Right ventricle myocardium inferior (tissue), 1 donor: ENCODE measurements around the gene HJURP. TPM values are rescaled to one million over a fixed set of nuclear protein-coding genes. Genes with fewer than 3 reads are reported as not detected.
A peak's percentile ranks its signal among the peaks of the same experiment; 100 is the strongest.

Experiments
- ATAC-seq: fragments of 200-7000 bp; cut with Tn5 transposase; one replicate; pipeline ENCODE4 v1.9.1; 2020; ENCODE audit warnings: mild to moderate bottlenecking, moderate library complexity
- DNase-seq: peaks from one replicate; pipeline ENCODE4 v3.0.0; 2021; ENCODE audit errors: missing footprints
- intact Hi-C: fragments of 100-400 bp; cut with DNase I; formaldehyde crosslinking; loops from one replicate; pipeline ENCODE4 v1.11.0; 2022
- total RNA-seq: library from RNA; stranded (reverse); fragmentation: NEBNext Ultra II Directional; extraction: Animal tissue kit (Norgen Biotek cat#: 25700); gene quantifications from one replicate; pipeline ENCODE4 v1.2.1, GENCODE V29; 2021
- donor health status: DM: no; HTN: yes; CAD: no; lungs with severe emphysema.

HJURP gene
- total RNA-seq, 1 donor from 2014 or later: 0.41 TPM

DNA sequence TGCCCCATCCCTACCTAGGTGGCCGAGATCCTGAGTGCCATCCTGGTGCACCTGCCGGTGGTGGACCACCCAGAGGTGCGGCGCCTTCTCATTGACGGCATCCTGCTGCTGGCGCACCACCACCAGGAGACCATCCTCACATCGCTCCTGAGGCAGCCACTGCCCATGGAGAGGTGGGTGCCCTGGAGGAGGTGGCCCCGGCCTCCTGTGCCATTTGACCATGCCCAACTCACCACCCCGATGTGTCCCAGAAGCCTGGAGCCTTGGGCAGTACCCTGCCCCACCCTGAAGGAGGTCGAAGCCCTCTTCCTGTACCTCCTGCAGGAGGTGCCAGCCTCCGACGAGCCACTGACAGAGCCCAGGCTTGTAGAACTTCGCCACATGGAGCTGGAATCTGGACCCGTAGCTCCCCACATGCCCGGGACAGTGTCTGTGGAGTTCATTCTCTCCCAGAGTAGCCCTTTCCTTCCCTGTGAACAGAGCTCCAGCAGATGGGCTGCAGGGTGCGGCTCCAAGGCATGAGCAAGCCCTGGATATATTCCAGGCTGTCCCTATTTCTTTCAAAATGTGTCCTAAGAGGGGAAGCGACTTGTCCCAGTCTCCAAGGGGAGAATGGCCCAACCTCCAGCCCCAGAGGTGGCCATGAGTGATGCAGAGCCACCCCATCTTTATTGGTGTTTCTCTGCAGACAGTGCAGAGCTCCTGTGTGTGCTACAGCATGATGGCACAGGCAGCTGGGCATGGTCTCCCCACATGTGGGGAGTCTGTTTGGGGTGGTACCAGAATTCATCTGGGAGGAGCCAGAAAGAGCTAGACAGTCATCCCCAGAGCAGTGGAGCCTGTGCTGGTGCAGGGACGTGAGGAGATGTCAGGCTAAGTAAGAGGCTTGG lies 34.2 kb downstream of the HJURP start:
- DNase-seq (no peak), ATAC-seq (no peak)
- intact Hi-C loops: no loop called here

DNA sequence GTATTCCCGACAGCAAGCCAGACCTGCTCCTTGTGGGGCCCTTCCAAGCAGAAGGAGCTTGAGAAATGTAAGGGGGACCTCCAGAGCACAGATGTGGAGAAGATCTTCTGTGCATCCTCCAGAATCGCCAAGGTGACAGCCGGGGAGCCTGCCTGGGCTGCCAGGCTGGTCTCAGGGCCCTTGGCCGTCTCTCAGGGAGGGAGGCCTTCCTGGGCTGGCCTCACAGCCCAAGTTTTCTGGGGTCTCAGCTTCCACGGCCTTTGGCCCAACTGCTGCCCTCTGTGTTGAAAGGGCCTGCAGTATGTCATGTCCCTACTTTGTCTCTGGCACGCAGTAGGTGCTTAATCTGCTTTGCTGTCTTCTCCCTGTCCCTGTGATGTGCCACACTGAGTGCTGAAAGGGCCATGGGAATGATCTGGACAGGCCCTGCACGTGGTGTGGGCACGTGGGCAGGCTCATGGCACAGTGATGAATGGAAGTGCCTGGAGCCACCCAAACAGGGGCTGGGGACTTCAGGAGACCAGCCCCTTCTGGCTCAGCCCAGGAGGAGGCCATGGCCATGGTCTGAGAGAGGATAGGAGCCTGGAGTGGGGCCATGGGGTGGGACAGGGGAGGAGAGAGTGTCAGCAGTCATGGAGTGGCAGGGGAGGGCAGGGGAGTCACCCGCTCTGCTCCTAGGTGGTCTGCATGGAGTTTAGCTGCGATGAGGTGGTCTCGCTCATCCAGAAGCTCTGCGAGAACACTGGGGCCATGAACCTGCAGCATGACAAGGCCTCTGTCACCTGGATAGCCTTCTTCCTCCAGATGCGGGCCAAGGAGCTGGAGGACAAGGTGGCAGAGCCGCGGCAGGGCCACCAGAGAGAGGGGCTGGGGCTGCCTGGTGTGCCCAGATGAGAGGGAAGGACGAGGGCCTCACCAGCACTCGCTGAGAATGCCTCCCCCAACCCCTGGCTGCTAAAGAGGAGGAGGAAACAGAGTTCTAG lies 35.4 kb downstream of the HJURP start:
- intact Hi-C loops: no loop called here
- ATAC-seq: no peak
- no peak for DNase-seq

DNA sequence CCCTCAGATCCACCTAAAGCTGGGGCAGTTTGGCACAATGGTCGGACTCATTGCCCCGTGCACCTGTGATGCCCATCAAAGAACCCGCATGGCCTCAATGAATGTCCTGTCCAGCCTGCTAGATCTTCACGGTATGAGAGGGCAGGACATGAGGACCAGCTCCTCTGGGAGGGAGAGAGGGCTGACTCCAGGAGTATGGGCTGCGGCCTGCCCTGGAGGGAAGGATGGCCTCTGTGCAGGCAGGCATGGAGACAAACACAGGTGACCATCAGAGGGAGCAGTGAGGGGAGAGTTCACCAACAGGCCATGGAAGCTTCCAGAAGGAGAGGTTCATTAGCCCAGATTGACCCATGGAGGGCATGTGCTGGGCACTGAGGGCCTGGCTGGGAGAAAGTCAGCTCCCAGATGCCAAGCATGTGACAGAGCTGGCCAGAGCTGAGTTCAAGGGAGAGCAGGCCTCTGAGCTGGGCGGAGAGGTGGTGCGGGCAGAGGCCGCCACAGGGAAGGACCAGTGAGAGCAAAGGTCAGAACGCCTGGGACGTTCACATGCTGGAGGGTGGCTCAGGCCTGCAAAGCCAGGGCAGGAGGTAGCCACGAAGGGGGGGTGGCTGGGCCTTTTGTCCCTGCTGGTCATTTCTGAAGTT lies 36.2 kb downstream of the HJURP start:
- no peak for ATAC-seq
- intact Hi-C loops: no loop called here
- DNase-seq: no peak

DNA sequence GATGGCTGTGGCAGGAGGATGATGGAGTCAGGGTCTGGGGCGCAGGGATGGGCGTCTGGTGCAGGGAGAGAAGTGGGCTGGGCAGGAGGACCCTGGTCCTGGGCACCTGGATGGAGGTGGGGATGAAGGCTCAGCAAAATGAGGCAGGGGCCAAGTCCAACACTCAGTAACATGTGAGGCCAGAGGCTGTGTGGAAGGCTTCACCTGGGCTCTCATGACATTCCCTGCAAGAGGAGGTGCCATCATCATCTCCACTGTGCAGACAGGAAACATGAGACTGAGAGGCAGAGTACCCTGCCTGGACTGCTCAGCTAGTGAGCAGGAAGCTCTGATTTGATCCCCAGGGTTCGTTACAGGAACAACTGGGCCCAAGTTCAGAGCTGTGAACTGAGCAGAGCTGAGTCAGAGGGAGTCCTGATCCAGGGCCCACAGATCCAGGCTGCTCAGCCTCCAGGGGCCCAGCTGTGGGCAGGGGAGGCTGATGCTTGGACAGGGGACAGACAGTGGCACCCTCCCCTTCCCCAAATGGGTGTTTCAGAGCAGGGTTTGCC lies 36.9 kb downstream of the HJURP start:
- ATAC-seq: no peak
- no peak for DNase-seq

DNA sequence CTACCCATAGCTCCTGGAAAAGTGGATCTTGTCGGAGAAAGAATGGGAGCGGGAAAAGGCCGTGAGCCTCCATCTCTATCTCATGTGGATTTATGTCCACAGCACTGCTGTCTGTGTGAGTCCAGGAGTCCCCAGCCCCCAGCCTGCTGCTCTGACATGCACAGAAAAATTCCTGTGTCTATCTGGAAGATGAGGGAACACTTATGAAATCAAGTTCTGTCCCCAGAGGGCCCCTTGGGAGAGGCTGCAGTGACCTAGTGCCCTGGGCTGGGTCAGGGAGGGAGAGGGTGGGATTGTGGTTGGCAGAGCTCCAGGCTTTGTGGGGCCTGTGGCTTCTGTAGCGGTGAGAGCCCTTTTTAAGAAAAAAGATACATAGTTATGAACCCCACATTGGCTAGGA lies 37.6 kb downstream of the HJURP start:
- intact Hi-C loops: no loop called here
- ATAC-seq (peak; percentile 11), DNase-seq (no peak)

More for the DNA sequence above, 36.9 kb downstream of the HJURP start:
- intact Hi-C loops: no loop called here

DNA sequence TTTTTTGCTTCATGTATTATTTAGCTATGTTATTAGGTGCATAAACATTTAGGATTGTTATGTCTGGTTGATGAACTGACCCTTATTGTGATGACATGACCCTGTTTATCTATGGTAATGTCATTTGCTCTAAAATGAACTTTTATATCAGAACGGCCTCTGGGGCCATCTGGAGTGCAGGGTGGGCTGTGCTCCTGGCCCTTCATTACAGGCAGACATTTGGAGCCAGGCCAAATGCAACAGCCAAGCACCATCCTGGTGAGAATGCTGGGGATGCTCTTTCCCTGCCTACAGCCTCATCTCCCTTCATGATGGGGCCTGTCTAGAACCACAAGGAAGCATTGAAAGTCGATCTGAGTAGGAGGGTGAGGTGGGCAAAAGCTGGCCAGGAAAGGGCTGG lies 38.0 kb downstream of the HJURP start:
- intact Hi-C loops: no loop called here
- ATAC-seq (no peak), DNase-seq (no peak)

DNA sequence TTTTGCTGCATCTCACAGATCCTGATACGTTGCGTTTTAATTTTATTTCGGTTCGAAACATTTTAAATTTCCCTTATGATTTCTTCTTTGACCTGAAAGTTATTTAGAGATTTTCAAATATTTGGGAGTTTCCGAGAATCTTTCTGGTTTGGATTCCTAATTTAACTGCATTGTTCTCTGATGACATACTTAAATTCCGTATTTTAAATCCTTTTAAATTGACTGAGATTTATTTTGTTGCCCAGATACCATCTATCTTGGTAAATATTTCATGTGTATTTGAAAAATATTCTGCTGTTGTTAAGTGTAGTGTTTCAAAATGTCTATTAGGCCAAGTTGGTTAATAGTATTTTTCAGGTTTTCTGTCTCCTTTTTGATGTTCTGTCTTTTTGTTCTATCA lies 38.5 kb downstream of the HJURP start:
- ATAC-seq: no peak

DNA sequence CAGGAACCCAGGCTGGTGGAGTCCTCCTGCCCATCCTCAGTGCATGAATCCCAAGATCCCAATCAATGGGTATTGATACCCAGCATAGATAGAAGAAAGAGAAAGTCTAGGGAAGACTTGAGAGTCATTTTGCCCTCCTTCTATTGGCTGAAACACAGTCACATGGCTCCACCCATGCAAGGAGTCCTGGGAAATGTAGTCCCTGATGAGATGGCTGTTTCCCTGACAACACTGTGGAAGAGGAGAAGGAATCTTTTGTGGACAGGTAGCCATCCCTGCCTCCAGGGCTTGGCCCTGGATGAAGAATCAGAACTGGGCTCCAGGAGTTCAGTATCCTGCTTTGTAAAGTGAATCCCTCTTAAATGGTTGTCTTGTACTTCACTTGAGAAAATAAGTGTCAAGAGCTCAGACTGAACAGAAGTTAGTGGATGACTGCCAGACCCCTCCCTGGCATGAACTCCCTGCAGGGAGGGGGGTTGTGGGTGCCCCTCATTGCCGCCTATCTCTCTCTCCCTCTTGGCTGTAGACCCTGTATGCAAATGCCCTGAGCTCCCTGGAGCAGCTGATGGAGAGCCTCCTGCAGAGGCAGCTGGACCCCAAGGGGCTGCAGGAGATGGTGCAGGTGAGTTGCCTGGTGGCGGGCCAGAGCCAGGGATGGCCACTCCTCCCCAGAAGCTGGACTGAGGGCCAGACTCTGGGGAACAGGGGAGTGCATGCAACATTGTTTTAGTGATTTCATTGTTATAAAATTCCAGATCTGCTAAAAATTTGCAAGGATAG lies 40.1 kb downstream of the HJURP start:
- intact Hi-C loops: no loop called here
- DNase-seq (no peak), ATAC-seq (no peak)

More for the DNA sequence above, 38.5 kb downstream of the HJURP start:
- intact Hi-C loops: no loop called here
- no peak for DNase-seq

DNA sequence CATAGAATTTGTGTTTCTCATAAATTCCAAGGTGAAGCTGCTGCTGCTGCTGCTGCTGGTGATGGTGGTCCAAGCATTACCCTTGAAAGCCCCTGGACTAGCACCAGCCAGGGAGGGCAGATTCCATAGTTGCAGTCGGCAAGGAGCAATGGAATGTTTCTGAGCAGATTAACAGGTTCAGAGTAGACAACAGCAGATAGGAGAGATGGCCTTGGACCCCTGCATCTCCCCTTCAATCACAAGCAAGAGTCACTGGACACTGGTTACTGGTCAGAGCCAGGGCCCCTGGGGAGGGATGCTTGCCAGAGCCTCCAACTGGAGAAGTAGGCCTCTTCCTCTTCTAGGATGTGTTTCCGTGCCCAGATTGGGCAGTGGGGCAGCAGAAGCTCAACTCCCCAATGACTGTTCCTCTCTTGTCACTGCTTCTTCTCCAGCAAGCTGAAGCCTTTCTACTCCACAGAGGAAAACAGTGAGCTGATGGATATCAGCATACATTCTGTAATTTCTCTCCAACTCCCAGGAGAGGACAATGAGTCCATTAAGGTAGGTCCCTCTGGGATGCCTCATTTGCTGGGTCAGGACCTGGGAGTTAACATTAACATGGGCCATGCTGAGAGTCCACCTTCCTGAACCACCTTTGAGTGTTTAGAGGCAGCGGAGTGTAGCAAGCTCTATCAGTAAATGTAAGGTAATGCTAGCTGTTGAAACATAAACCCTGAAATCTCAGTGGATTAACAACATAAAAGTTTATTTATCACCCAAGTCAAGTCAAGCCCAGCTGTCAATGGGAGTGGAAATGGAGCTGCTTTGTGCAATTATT lies 40.9 kb downstream of the HJURP start:
- ATAC-seq (no peak), DNase-seq (no peak)
- intact Hi-C loops: no loop called here

DNA sequence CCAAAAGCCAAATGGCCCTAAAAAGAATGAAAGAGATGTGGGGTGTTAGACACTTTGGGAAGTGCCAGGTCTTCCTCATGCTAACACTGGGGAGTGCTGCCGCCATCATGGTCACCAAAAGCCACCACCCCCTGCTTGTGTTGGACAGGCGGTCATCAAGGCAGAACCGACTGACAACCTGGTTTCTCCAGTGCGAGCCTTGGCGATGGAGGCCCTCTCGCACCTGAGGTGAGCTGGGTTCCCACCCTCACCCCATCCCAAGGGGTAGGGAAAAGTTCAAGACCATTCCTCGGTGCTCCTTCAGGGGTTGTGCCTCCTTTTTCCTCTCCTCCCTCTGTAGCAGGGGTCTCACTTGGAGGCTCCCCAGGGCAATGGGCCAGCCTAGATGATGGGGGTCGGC lies 42.6 kb downstream of the HJURP start:
- DNase-seq: no peak
- no peak for ATAC-seq
- intact Hi-C loops: no loop called here

DNA sequence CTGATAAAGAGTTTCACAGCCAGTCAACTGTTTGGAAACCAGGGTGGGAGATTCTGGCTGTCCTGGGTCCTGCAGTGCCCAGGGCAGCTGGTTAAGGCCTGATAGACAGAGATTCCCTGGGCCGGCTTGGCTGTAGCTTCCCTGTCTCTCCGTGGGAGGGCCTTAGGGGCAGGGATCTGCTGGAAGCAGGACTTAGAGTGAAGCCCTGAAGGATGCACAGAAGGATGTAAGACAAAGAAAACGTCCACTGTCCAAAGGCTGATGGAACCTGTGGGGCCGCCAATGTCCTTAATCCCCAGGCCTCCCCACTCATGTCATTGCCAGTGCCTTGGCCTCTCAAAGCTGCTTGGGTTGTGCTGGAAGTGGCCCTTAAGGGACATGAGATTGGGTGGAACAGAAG lies 43.2 kb downstream of the HJURP start:
- ATAC-seq (no peak), DNase-seq (no peak)
- intact Hi-C loops: no loop called here

DNA sequence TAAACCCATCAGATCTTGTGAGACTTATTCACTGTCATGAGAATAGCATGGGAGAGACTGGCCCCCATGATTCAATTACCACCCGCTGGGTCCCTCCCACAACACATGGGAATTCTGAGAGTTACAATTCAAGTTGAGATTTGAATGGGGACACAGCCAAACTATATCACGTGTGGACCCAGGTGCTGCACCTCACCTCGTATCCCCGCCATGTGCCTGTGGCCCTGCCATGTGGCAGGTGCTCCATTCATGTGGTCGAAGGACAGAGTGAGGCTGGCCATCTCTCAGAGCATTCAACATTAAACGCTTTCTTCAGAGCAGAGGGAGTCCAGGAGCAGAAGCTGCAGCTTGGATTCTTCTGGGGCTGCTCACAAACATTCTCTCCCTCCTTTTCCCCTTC lies 44.0 kb downstream of the HJURP start:
- intact Hi-C loops: no loop called here

DNA sequence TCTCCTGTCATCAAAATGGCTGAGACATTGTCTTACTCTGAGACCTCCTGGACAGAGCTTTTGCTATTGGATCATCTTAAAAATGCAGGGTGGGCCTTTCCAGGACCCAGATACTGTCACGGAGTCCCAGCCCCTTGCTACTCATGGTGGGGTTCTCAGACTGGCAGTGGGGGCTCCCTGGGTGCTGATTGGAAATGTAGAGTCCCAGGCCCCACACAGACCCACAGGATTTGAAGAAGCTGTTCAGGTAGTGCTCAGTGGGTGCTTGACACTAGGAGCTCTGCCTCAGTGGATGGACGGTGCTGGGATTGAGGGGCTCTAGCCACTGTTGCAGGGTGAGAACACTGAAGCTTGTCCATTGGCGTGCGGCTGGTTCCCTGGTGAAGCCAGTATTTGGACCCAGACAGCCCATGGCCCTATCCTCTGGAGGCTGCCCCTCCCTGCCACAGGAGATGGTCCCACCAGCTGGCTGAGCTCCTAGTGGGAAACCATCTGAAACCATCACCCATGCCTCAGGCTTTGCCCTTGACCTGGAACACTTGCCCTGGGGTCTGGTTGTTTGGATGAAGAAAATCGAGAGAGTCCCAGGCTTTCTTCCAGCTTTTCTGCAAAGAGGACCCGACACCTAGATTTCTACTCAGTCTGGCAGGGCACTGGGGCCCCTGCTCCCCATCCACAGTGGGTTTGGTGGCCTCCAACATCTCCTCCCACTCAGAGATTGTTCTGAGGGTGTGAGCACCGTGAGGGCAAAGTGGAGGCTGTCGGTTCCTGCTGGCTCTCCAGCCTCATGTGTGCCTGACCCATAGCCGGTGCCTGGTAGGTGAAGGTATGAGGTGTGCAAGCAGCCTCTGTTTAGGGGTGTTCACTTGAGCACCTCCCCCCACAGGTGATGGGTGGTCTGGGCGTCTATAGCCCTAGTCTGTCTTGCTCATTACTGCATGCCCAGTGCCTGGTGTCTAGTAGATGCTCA lies 46.1 kb downstream of the HJURP start:
- ATAC-seq (no peak), DNase-seq (no peak)
- intact Hi-C loops: no loop called here

More for the DNA sequence above, 44.0 kb downstream of the HJURP start:
- ATAC-seq (no peak), DNase-seq (no peak)

DNA sequence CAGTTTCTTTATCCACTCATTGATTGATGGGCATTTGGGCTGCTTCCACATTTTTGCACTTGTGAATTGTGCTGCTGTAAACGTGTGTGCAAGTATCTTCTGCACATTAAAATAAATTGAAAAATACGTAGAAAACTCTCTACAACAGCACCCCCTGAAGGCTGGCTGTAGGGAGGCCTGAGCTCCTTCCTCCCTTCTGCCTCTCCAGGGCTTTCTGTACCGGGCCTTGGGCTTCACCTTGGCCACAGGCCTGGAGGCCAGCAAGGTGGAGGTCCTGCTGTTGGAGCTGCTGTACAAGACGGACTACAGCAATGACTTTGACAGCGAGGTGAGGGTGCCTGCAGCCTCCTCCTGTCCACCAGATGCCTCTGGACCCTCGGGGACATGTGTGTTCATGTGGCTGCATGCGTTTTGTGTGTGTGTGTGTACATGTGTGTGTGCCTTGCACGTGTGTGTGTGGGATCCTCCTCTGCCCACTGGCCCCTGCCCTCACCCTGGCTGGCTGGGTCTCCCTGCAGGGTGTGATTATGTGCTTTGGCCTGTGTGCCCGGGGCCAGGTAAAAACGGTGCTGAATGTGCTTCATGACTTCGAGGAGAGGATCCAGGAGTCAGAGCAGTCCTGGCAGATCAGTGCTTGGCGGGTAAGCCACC lies 47.0 kb downstream of the HJURP start:
- DNase-seq (no peak), ATAC-seq (no peak)
- intact Hi-C loops: no loop called here

DNA sequence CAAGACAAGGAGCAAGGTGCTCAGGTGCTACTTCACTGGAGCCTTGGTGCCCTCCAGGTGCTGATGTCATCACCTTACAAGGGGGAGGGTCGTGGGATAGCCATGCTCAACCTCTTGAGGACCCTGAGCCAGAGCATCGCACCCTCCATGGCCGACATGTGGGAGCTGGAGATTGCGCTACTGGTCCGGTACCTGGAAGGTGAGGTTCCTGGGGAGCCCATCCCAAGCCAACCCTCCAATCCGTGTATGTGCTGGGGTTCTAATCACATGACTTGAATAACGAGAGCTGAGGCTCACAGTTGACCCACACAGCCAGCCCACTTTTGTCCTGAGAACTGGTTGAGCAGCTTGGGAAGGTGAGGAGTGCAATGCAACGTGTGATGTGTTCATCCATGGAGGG lies 50.3 kb downstream of the HJURP start:
- ATAC-seq (no peak), DNase-seq (no peak)
- intact Hi-C loops: no loop called here
